SKM-1 (cell line): Measurements from ENCODE around the gene MMP15.
"Not testable (repeated sequence)": the region's sequence is repeated elsewhere in the genome, so short reads cannot be mapped to it uniquely, and the experiment has no call there.

Experiments used
- DNase-seq: peaks from one replicate; lab custom pipeline; 2025; ENCODE audit not compliant: unreplicated experiment; lab: John Stamatoyannopoulos, UW

The MMP15 gene

GRCh38 chr16:58025351-58026138 lies at the start of gene MMP15:
TSS of gene MMP15 (plus strand) at chr16:58025754. CDS start at chr16:58026351, 597 bp downstream.
- DNase-seq = peak; percentile 22

- no peak for DNase-seq
Observed at GRCh38 chr16:57976331-57976796, 49.2 kb upstream of the MMP15 start.

GRCh38 chr16:57977418-57978069 lies 48.0 kb upstream of the MMP15 start:
- no peak for DNase-seq

DNA sequence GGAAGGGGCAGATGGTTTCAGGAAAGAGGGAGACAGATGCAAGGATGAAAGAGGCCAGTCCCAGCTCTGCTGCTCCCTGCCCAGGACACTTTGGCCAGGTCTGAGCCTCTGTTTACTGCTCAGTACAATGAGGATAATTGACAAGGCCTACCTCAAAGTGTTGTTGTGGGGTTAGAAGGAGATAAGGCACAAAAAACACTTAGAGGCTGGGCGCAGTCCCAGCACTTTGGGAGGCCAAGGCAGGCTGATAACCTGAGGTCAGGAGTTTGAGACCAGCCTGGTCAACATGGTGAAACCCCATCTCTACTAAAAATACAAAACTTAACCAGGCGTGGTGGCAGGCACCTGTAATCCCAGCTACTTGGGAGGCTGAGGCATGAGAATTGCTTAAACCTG lies 47.5 kb upstream of the MMP15 start:
- DNase-seq = not testable (repeated sequence)

DNA sequence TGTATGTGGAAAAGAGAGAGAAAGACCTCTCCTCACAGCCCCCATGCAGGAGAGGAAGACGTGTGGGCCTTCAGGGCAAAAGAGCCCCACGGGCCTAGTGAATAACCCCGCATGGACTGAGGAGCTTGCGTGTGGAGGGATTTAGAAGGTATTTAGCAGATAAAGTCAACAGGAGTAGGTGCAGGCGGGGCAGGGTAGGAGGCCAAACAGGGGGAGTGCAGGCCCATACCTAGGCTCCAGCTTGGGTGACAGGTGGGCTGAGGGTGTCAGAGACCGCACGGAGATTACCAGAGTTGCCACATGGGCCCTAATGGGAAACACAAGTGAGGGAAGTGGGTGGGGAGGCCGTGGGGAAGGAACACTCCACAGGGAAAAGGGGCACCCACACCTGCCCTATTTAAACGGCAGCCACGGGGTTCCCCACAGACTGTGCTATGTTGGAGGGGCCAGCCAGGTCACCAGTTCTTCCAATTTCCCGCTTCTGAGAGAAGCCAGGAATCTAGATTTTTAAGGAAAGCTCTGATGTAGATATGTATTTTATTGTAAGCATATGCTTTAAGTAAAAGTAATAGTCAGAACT lies 46.5 kb upstream of the MMP15 start:
- no peak for DNase-seq

DNA sequence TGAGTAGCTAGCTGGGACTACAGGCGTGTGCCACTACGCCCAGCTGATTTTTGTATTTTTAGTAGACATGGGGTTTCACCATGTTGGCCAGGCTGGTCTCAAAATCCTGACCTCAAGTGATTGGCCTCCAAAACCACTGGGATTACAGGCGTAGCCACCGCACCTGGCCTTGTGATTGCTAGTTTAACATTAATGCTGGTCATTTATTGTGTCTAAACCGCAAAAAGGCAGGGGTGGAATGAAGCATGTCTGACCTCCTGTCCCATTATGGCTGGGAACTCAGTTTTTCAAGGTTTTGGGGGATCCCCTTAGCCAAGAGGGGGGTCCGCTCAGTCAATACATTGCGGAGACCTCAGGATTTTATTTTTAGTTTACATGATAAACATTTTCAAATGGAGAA lies 43.9 kb upstream of the MMP15 start:
- DNase-seq = no peak

DNA sequence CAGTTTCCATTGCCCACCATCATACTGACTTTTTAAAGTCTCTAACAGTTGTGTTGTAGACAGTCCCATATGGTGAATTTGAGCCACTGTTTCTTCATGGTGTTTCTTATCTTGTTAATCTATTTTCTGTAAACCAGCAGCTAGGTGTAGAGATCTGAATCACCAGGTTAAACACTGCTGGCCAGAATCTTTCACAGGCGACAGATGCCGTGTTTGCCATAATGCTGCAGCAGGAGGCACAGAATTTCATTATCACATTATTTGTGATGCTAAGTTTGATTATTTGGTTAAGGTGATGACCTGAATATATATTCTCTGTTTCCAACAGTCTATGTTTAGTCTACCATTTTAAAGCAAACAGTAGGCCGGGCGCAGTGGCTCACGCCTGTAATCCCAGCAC lies 43.2 kb upstream of the MMP15 start:
- no peak for DNase-seq

DNA sequence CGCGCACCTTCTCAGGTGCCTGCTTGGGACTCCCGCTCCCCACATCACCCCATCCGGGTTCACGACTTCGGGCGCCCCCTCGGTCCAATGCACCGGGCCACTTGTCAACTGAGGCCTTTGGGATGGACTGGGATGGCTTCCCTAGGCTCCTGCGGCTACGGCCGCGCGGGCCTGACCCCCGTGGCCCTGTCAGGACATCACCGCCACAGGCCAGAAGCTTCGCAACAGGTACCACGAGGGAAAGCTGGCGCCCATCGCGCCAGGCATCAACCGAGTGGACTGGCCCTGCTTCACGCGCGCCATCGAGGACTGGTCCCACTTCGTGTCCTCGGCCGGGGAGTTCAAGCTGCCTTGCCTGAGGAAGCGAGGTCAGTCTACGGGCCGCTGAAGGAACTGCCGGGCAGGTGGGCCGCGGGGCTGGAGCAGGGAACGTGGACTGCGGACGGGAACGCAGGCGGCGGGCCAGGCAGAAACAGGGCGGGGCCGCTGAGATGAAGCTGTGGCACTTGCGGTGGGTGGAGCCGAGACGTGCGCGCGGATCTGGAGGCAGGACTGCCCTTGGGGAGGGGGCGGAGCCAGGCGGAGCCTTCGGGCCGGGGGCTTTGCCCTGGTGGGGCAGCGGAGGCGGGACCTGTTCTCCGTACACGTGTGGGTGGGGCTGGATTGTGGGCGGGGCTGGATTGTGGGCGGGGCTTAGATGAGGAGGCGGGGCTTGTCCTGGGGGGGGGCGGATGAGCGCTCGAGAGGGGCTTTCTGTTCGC lies 40.9 kb upstream of the MMP15 start:
- DNase-seq = peak; percentile 49

DNA sequence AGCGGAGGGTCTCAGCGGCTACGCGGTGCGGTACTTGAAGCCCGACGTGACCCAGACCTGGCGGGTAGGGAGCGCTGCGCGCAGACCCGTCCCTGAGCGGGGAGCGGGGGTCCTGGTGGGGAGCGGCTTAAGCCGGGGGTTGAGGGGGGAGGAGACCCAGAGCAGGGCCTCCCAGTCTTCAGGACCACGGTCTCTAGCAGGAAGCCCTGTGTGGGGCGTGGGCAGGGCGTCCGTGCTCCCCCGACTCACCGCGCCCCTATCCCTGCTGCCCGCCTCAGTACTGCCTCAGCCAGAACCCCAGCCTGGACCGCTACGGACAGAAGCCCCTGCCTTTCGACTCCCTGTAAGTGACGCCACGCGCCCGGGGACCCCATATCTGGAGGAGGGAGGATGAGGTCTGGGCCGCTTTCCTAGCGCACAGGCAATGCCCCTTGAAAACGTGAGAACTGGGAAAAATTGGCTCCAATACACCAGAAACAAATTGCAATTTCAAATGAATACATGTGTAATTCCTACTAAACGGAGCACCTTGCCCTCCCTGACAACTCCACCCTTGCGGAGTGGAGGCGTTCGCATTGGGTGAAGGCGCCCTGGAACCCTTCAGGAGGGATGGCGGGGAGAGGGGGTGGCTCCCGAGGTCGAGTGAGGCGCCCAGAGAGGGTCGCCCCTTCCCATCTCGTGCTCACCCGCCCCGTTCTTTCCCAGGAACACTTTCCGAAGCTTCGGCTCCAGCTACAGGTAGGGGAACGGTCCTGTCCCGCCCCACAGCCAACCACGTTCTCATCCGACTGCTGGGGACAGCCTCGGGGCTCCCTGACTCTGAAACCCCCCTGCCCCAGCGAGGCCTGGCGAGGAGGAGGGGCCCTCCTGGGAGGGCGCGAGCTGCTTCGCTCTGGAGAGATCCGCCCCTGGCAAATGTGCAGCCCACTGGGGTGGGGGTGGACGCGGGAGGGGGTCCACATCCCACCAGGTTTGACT lies 40.1 kb upstream of the MMP15 start:
- no peak for DNase-seq

- DNase-seq = no peak
Observed at GRCh38 chr16:57986196-57986595, 39.4 kb upstream of the MMP15 start.

GRCh38 chr16:57987441-57988177 lies 37.9 kb upstream of the MMP15 start:
- no peak for DNase-seq

DNA sequence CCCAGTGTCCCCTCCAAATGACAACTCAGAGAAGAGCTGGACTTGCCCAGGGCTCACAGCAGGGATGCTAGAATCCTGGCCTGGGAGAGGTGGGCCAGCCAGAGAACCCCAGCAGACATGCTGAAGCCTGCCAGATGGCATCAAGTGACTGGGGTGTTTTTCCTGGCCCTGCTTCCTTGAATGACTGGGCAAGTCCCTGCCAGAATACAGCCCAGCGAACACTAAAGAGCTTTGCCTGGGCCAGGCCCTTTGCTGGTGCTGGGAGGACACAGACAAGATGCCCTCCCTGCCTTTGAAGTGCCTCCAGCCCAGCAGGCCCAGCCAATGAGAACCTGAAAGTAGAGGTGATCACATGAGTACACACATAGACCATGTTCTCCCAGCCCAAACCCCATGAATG lies 36.6 kb upstream of the MMP15 start:
- DNase-seq = no peak

DNA sequence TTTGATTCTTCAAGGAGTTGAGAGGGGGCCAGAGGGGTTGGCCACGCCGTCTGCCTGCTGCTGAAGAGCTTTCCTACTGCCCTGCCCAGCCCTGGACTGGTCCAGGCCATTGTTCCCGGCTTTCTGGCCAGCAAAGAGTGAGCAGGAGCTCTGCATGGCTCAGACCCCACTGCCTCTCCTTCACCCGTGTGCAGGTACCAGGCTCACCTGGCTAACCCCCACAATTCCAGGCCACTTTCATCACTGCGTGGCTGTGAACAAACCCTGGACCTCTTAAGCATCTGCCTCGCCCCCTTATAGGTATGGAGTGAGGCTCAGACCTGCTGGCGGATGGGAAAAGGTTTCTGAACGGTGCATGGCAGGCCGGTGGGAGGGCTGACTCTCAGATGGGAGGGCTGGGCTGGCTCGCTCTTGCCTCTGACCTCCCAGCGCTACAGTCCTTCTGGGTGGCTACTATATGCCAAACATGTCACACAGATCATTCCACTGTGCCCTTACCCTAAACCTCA lies 33.9 kb upstream of the MMP15 start:
- DNase-seq = no peak

DNA sequence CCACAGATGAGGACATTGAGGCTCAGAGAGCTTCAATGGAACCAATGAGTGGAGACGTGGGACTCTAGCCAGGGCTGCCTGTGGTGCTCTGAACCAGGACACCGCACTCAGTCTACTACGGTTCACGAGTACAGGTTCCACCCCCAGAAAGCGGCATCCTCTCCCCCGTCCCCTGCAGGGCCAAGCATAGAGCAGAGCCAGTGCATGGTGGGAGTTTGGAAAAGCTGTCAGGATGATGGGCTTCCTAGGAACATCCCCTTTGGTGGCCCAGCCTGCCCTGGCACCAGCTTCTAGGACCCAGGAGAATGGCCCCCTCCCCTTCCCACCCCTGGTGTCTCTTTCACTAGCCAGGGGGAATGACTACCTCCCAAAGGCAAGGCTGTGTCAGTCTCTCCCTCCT lies 33.5 kb upstream of the MMP15 start:
- no peak for DNase-seq

- no peak for DNase-seq
Observed at GRCh38 chr16:57993438-57993837, 32.1 kb upstream of the MMP15 start.

DNA sequence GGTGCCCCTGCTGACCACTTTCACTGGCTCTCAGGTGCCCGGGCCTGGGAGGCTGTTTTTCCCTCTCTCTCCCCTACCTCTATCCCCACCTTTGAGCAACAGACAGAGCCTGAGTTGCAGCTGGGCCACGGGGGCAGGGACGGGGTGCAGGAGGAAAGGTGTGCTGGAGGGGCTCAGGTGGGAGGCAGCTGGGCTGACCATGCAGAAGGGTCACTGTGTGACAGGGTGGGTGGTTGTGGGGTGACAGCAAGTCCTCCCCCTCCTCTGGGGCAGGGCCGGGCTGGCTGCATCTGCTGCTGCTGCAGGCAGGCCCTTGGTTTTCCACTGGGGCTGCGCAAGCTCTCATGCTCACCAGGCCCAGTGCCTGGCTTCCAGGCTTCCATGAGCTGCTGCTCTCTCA lies 31.7 kb upstream of the MMP15 start:
- DNase-seq = no peak

- no peak for DNase-seq
Observed at GRCh38 chr16:57994361-57994760, 31.2 kb upstream of the MMP15 start.

GRCh38 chr16:57994778-57995177 lies 30.8 kb upstream of the MMP15 start:
- DNase-seq = peak; percentile 51

- no peak for DNase-seq
Observed at GRCh38 chr16:57995721-57996405, 29.7 kb upstream of the MMP15 start.
